HG03520 (cell line): Measurements from ENCODE around the gene AMBRA1.
"Not testable (repeated sequence)": the region's sequence is repeated elsewhere in the genome, so short reads cannot be mapped to it uniquely, and the experiment has no call there.

Source experiments
- ATAC-seq: cut with Tn5 transposase; IDR thresholded peaks from one replicate; pipeline ENCODE4 v1.9.1; 2021; ENCODE audit warnings: mild to moderate bottlenecking, moderate library complexity; ENCODE audit not compliant: unreplicated experiment

Gene AMBRA1

DNA sequence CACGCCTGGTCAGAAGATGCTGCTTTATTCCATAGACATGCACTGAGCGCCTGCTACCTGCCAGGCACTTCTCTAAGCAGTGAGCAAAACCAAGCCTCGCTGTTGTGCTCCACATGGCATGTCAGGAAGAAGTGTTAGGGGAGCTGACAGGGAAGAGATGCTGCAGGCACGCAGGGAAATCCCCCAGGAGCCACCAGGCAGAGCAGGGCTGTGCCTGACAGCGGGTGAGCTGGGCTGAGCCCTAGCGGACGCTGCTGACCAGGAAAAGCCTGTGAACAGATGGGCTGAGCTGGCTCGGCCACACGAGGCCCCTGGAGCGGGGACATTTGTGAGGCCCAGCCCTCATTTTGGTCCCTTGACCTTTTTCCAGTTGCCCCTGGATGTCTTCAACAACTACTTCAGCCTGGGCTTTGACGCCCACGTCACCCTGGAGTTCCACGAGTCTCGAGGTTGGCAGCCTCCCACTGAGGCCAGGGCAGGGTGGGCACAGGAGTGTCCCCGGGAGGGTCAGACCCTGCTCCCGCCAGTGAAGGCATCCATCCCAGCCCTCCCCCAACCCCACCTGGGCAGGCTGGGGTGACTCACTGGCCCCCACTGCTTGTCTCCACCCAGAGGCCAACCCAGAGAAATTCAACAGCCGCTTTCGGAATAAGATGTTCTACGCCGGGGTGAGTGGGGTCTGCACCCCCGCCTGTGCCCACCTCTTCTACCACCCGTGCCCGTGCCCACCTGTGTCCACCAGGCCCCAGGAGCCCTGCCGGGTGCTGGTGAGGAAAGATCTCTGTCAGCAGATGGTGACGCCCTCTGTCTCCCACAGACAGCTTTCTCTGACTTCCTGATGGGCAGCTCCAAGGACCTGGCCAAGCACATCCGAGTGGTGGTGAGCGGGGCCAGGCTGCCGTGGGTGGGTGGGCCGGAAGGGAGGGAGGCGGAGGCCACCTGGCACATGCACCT lies 219.8 kb downstream of the AMBRA1 start:
- no peak for ATAC-seq

DNA sequence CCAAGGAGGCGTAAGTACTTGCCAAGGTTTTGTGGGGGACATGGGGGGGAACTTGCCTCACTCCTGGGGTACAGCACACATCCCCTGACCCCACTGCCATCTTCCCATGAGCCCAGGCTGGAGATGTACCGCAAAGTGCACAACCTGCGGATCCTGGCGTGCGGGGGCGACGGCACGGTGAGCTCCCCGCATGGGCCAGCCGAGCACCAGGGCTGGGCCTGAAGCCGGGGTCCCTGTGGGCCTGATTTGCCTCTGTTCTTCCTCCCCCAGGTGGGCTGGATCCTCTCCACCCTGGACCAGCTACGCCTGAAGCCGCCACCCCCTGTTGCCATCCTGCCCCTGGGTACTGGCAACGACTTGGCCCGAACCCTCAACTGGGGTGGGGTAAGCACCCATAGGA lies 221.3 kb downstream of the AMBRA1 start:
- not testable (repeated sequence) for ATAC-seq

DNA sequence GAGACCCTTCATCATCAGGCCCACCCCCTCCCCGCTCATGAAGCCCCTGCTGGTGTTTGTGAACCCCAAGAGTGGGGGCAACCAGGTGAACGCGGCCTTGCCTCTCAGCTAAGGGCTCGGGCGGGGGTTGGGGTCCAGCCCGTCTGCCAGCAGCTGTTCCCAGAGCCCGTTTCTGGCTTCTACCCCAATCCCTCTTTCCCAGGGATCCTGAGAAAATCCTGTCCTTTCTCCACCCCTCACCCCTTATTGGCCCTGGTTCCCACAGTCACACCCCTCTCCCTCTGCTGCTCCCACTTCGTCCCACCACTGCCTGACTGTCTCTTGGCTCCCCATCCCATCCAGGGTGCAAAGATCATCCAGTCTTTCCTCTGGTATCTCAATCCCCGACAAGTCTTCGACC lies 221.7 kb downstream of the AMBRA1 start:
- no peak for ATAC-seq

DNA sequence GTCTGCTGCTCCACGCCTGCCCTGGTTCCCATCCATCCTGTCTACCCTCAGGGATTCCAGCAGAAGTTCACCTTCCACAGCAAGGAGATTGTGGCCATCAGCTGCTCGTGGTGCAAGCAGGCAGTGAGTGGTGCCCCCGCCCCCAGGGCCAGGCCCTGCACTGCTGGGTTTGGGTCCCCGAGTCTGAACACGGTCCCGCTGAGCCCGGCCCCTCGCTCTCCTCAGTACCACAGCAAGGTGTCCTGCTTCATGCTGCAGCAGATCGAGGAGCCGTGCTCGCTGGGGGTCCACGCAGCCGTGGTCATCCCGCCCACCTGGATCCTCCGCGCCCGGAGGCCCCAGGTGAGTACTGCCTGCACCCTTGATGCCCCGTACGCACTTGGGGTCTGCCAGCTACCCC lies 222.6 kb downstream of the AMBRA1 start:
- ATAC-seq, result not testable (repeated sequence)

DNA sequence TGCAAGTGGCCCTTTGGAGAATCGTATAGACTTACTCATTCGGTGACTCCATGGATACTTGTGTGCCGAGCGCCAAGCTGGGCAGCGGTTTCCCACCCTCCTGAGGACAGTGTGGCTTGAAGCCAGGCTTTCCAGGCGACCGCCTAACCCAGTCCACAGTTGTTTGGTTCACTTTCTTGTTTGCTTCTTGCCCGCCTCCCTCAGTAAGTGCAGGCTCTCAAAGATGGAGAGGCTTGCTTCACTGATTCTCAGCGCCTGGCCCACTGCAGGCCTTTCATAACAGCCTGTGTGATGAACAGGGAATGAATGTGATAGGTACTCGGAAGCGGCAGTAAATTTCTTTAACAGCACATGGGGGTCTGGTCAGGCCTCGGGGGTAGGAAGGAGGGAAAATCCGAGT lies 223.6 kb downstream of the AMBRA1 start:
- no peak for ATAC-seq

DNA sequence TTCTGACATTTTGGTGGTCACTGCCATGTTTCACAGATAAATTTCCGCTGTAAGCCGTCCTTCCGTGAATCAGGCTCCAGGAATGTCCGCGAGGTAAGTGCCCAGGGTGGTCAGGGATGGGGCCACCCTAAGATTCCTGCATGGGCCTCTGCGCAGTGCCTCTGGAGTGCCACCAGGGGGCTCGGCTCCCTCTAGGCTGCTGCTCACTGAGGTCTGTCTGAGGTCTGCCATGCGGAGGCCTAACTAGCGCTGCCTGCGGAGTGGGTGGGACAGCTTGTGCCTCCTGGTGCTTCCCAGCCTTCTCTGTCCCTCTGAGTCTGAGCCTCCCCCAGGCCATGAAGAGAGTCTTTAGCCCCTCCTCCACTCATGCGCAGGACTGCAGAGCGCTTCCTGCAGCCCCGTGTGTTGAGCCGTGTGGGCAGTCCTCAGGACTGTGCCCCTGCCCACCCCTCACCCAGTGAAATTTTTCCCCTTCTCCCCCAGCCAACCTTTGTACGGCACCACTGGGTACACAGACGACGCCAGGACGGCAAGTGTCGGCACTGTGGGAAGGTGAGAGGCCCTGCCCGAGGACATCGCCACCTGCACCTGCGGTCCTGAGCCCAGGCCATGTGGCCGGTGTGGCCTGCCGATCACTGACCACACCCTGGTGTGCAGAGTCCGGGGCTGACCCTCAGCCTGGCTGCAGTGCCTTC lies 224.2 kb downstream of the AMBRA1 start:
- ATAC-seq, result no peak

DNA sequence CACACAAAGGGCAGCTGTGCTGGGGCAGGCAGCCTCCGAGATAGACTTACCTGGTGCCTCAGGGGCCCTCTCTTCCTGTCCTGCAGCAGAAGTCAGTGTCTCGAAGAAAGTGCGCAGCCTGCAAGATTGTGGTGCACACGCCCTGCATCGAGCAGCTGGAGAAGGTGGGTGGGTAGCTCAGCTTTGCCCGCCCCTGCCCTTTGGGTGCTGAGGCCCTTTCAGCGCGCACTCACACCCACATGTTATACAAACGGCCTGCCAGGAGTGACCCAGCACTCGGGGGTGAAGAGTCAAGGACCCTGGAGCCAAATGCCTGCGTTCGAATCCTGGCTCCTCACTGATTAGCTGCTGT lies 225.9 kb downstream of the AMBRA1 start:
- no peak for ATAC-seq

DNA sequence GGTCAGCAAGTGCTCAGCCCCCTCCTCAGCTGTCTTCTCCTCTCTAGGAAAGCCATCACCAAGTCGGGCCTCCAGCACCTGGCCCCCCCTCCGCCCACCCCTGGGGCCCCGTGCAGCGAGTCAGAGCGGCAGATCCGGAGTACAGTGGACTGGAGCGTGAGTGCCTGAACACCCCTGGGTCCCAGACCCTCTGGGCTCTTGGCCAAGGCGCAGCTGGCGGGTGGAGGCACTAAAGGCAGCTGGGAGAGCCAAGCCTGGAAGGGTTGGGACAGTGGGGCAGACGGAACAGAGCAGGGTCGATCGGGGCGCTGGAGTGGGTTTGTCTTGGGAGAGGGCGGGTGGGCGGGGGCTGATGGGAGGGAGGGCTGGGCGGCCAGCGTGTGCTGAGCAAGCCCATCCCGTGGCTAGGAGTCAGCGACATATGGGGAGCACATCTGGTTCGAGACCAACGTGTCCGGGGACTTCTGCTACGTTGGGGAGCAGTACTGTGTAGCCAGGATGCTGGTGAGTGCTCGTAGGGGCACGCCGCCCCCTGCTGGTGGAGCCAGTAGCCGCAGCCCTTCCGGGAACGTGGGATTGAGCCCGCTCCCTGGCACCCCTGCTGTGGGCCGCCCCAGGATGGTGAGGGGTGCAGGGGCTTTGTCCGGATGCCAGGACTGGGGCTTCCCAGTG lies 226.4 kb downstream of the AMBRA1 start:
- ATAC-seq, result no peak

DNA sequence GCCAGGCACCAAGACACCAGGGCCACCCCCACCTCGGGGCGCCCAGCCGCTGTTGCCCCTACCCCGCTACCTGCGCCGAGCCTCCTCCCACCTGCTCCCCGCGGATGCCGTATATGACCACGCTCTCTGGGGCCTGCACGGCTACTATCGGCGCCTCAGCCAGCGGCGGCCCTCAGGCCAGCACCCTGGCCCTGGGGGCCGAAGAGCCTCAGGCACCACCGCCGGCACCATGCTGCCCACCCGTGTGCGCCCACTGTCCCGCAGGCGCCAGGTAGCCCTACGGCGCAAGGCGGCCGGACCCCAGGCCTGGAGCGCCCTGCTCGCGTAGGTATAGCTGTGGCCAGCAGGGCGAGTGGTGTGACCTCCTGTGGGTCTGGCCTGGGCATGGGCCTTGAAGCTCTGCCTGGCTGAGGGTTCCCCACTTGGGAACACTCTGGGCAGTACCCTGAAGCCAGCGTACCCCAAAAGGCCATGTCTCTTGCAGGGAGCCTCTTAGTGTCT lies 227.1 kb downstream of the AMBRA1 start:
- ATAC-seq, result no peak

DNA sequence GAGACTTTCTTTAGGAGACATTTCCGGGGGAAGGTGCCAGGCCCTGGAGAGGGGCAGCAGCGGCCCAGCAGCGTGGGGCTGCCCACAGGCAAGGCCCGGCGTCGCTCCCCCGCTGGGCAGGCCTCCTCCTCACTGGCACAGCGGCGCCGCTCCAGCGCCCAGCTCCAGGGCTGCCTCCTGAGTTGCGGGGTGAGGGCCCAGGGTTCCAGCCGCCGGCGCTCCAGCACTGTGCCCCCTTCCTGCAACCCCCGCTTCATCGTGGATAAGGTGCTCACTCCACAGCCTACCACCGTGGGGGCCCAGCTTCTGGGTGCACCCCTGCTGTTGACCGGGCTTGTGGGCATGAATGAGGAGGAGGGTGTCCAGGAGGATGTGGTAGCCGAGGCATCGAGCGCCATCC lies 227.6 kb downstream of the AMBRA1 start:
- ATAC-seq, result no peak

DNA sequence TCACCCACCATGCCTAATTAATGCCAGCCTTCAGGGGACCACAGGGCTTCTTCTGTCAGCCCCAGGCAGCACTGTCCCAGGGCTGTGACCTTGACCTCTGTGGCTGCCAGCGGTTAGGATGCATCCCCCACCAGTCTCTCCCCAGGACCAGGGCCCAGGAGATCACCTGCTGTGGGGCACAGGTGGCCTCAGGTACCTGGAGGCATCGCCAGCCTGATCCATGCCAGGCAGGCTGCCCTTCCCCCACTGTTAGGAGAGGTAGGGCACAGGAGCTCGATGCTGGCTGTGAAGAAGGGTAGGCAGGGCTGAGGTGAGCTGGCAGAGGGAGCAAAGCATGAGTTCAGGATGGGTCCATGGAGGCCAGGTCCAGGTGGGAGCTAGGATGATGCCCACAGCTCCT lies 229.0 kb downstream of the AMBRA1 start:
- no peak for ATAC-seq

DNA sequence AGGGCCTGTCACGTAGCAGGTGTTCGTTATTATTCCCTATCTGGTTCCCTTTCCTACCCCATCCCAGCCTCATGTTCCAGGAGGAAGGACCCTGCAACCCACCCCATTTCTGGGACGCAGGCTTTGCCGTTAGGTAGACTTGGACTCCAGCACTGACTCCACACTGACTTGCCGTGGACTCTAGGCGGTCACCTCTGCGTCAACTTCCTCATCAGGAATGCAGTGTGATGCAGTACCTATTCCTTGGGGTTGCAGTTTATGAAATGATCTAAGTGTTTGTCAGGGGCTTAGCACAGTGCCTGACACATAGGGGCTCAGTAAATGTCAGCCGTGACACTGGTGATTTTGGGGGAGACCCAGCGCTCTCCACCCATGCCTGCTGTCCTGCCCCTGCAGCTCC lies 229.8 kb downstream of the AMBRA1 start:
- ATAC-seq, result no peak

DNA sequence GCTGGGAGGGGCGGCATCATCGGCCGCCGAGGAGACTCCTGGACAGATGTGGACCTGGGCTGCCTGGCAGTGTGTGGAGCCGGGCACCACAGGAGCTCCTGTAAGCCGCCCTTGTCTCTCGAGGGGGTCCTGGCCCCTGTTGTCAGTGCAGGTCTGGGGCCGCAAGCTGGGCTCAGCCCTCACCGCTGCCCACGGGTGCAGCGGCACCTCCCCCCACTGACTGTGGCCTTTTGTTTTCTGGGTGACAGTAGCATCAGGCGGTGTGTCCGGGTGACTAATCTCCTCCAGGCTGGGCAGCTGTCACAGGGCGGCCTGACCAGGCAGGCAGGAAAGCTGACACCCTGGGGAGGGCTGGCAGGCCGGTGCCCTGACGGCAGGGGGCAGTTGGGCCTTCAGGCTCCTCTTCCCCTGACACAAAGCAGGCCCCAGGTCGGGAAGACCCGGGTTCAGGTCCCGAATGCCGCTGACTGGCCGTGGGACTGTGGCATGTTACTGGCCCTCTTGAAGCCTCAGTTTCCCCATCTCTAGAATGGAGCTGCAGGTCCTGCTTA lies 230.3 kb downstream of the AMBRA1 start:
- ATAC-seq, result no peak

DNA sequence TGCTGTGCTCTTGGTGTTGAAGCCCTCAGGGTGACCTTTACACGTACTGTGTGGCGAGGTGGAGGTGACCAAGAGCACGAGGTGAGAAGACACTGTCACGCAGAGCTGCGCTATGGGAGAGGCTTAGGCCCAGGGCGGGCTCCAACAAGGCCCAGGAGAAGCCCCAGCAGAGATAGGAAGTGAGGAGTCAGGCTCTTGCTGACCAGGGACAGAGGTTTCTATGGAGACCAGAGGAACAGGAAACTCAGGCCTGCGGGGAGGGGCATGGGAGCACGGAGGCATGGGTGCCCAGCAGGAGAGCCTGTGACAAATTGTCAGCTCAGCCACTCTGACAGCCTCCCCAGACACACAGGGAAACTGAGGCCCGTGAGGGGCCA lies 230.8 kb downstream of the AMBRA1 start:
- ATAC-seq, result no peak

DNA sequence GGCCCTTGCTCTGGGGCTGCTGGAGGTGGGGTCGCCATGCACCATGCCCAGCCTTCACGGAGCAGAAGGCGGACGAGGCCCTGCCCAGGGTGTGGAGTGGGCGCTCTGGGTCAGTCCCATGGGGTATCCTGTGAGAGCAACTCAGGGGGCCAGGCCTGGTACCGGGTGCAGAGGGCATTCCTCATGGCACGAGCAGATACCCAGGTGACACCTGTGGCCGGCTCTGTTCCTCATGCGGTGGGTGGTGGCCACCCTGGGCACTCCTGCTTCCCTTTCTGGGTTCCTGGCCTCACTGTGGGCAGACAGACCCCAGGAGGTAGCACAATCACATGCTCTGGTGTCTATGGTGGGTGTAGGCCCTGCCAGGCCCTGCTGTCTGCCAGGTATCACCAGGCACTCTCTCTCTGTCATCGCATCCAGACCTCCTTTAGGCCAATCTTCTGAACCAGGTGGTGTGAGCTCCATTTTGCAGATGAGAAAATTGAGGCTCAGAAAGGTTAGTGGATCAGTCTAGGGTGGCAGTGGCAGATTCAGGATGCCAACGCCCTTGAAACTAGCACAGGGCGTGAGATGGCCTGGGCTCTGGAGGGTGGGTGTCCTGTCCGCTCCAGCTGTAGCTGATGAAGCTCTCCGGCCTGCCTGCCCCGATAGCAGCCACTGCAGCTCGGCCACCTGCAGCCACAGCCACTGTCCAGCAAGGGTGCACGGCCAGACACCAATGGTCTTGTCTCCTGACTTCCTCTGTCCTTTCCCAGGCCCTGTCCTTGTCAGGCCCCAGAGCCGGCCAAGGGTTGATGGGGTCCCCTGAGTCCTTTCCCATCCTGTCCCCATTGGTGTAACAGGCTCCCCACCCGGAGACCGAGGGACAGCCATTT lies 231.4 kb downstream of the AMBRA1 start:
- ATAC-seq, result no peak

DNA sequence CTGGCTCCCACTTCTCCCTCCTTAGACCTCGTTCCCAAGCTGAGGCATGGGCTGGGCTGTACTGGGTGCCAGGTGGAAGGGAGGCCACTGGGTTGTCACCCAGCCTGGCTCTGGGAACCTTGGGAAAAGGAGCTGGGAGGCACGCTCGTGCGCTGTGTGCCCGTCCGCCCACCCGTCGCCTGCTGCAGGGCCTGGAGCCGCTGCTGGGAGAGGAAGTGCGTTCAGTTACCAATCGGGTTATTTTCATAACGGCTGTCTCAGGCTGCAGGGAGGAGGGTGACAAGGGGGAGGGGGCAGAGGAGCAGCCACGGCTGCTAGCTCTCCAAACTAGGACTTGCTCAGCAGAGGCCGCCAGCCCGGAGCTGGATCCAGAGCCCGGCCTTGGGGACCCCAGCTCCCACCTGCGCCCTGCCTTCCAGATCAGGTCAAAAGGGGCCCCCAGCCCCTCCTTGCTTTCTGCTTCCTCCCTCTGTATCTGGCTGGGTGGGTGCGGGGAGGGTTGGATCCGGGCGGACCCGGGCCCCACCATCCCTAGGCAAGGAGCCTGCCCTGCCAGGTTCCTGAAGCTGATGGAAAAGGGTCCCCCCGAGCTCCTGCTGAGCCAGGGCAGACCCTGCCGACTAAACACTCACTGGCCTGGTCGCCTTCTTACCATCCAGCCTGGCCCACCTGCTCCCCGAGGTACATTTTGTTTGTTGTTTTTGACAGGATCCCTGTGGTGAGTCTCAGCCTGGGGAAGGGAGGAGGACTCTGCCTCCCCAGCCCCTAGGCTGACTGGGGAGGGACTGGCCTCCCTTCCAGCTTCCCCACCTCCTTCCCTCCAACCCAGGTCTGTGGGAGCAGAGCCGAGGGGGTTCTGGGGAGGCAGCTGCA lies 232.3 kb downstream of the AMBRA1 start:
- peak; percentile 88 for ATAC-seq

DNA sequence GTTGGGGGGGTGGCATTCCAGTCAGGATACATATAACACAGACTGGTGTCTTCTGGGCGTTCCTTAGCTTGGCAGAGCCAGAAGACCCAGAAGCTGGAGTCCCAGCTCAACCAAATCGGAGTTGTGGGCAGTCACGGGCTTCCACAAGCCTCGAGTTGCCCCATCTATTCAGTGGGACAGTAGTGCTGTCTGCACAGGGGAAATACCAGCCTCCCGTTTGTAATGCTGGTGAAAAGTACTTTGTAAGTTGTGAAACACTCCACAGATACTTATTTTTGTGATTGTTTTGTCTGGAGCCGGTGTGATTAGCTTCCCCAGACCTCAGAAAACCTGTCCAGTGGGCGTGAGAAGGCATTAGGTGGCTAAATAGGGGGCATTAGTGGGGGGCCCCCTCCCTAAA lies 232.9 kb downstream of the AMBRA1 start:
- ATAC-seq, result no peak

DNA sequence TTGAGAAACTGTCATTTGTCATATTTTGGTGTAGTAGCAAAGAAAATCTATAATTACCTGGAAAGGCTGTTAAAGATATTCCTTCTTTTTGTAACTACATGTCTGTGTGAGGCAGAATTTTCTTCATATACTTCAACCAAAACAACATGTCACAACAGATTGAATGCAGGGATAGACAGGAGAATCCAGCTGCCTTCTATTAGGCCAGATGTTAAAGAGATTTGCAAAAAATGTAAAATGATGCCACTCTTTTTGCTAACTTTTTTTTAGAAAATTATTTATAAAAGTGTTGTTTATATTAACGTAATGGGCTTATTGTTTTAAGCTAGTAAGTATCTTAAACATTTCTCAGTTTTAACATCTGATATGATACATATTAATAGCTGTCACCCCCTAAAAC lies 233.9 kb downstream of the AMBRA1 start:
- ATAC-seq, result no peak

DNA sequence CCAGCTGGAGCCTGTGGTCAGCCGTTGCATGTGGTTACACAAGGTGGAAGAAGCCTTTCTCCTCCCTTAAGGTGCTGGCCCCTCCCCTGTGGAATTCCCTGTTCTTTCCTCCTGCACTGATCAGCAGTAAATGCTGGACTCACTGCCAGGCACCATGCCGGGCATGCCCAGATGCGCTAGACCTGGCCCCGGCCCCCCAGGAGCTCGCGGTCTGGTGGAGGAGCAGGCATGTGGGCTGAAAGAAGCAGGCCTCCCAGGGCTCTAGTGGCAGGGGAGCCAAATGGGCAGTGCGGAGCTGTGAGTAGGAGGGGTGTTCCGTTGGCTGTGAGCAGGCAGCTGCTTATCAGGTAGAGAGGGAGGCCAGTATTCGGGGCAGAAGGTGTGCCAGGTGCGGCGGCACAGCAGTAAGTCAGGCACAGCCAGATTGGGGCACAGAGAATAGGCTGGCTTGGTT lies 236.3 kb downstream of the AMBRA1 start:
- ATAC-seq, result no peak
